ENCODE data around the gene EPHA6.

DNA sequence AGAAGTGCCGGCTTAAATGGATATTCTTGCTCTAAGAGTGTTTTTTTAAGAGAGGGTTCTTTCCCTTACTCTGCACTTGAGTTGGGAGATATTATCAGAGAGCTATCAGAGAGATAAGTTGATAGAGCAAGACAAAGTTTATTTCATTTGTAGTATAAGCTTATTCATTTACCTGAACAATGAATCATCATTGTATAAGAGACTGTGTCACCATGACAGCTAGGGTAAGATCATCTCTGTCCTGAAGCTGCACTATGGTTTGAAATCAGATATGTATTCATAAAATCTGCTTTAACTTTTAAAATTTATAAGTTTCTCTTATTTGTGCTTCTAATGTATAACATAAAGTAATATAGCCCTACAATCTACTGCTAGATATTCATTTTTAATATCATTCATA lies 822.1 kb downstream of the EPHA6 start:
- TF ChIP-seq ESRRA (IDR thresholded peaks at IDR 0.05; ENCODE audit: borderline replicate concordance, low read length) (no peak), RFX5 (IDR thresholded peaks at IDR 0.05) (no peak), PHF8 (IDR thresholded peaks at IDR 0.05; ENCODE audit: borderline replicate concordance, low read depth) (no peak), RAD21 (conservative IDR thresholded peaks at IDR 0.05 in 1 of 2, IDR thresholded peaks at IDR 0.05 in 1 of 2) (no peak), EP300 (IDR thresholded peaks at IDR 0.05) (no peak)

All from A549 (cell line).